IPS-11a (cell line): ENCODE data around the gene NOX3.
"Not testable (repeated sequence)": the region's sequence is repeated elsewhere in the genome, so short reads cannot be mapped to it uniquely, and the experiment has no call there.

Source experiments
- H3K4me3 ChIP-seq: one replicate; pipeline ENCODE4 v1.5.1; 2013; ENCODE audit warnings: low read depth, low read length, control low read depth

Gene NOX3

GRCh38 chr6:155373276-155373675, 82.4 kb downstream of the NOX3 start:
- H3K4me3 ChIP-seq = no peak overlapping the region

- H3K4me3 ChIP-seq = no peak overlapping the region
Observed at GRCh38 chr6:155372256-155372655, 83.4 kb downstream of the NOX3 start.

GRCh38 chr6:155371230-155371629, 84.4 kb downstream of the NOX3 start:
- no peak overlapping the region for H3K4me3 ChIP-seq

GRCh38 chr6:155366325-155366724, 89.3 kb downstream of the NOX3 start:
- no peak overlapping the region for H3K4me3 ChIP-seq

- H3K4me3 ChIP-seq = no peak overlapping the region
Observed at GRCh38 chr6:155364844-155365437, 90.7 kb downstream of the NOX3 start.

GRCh38 chr6:155364021-155364420, 91.6 kb downstream of the NOX3 start:
- not testable (repeated sequence) for H3K4me3 ChIP-seq

- not testable (repeated sequence) for H3K4me3 ChIP-seq
Observed at GRCh38 chr6:155362968-155363632, 92.5 kb downstream of the NOX3 start.

GRCh38 chr6:155354167-155354566, 101.5 kb downstream of the NOX3 start:
- no peak overlapping the region for H3K4me3 ChIP-seq

- no peak overlapping the region for H3K4me3 ChIP-seq
Observed at GRCh38 chr6:155352811-155353210, 102.8 kb downstream of the NOX3 start.

GRCh38 chr6:155352130-155352420, 103.6 kb downstream of the NOX3 start:
- H3K4me3 ChIP-seq = no peak overlapping the region

GRCh38 chr6:155351273-155352129, 104.1 kb downstream of the NOX3 start:
- no peak overlapping the region for H3K4me3 ChIP-seq

- H3K4me3 ChIP-seq = no peak overlapping the region
Observed at GRCh38 chr6:155349956-155350355, 105.7 kb downstream of the NOX3 start.

- H3K4me3 ChIP-seq = no peak overlapping the region
Observed at GRCh38 chr6:155349129-155349528, 106.5 kb downstream of the NOX3 start.

- H3K4me3 ChIP-seq = no peak overlapping the region
Observed at GRCh38 chr6:155347800-155348199, 107.8 kb downstream of the NOX3 start.

GRCh38 chr6:155346957-155347356, 108.7 kb downstream of the NOX3 start:
- no peak overlapping the region for H3K4me3 ChIP-seq
